ENCODE results near the gene F2. TPM values are rescaled to one million over a fixed set of nuclear protein-coding genes. Genes with fewer than 3 reads are reported as not detected.
A peak's percentile ranks its signal among the peaks of the same experiment; 100 is the strongest.

F2 gene
- total RNA-seq, 1 donor from 2014 or later: not detected

Small RNAs within 50 kb of the gene (small RNA-seq; reads per million reads assigned to genes)
- gene MIR5582 (ENCODE audit: low replicate concordance) (not detected), gene RF00573 (ENCODE audit: low replicate concordance) (not detected), gene SNORD67 (ENCODE audit: low replicate concordance) (409 reads per million, percentile 98 among the genes with 10 or more reads in this experiment)

Other genes starting within 250 kb of the F2 start
- 19.7 TPM for gene AMBRA1, start 125.2 kb upstream of the F2 start, total RNA-seq
- 3.4 TPM for gene HARBI1, start 102.0 kb upstream of the F2 start, total RNA-seq
- gene ATG13, start 101.7 kb upstream of the F2 start, total RNA-seq: 47.7 TPM
- 17.9 TPM for gene ARHGAP1, start 18.6 kb upstream of the F2 start, total RNA-seq
- 4.2 TPM for gene ZNF408, start 18.2 kb upstream of the F2 start, total RNA-seq
- gene CKAP5, start 127.1 kb downstream of the F2 start, total RNA-seq: 150 TPM
- 14.5 TPM for gene LRP4, start 199.3 kb downstream of the F2 start, total RNA-seq
- 44.5 TPM for gene CSTPP1, start 217.5 kb downstream of the F2 start, total RNA-seq